GM21526 (cell line): ENCODE measurements around the gene ZNF35.
A peak's percentile ranks its signal among the peaks of the same experiment; 100 is the strongest.
"Not testable (repeated sequence)": the region's sequence is repeated elsewhere in the genome, so short reads cannot be mapped to it uniquely, and the experiment has no call there.

Experiments used
- ATAC-seq: cut with Tn5 transposase; IDR thresholded peaks from one replicate; pipeline ENCODE4 v1.9.1; 2021; ENCODE audit warnings: moderate library complexity; ENCODE audit not compliant: unreplicated experiment, low FRiP score

The ZNF35 gene

GRCh38 chr3:44648564-44649229 lies at the start of gene ZNF35:
TSS of gene ZNF35 (plus strand) at chr3:44648732. CDS start at chr3:44651068, 2,336 bp downstream.
- ATAC-seq: peak; percentile 94

- no peak for ATAC-seq
These were observed 46.8 kb upstream of the ZNF35 start for GRCh38 chr3:44601749-44602148.

GRCh38 chr3:44612678-44613077 lies 35.9 kb upstream of the ZNF35 start:
- no peak for ATAC-seq

GRCh38 chr3:44624749-44625480 lies 23.6 kb upstream of the ZNF35 start, which contains the start of gene ZNF197:
TSS of gene ZNF197 (plus strand) at chr3:44625036. CDS start at chr3:44629155, 4,119 bp downstream.
- peak; percentile 89 for ATAC-seq

- ATAC-seq: no peak
These were observed 19.8 kb upstream of the ZNF35 start for GRCh38 chr3:44628716-44629115.

- no peak for ATAC-seq
These were observed 16.3 kb upstream of the ZNF35 start for GRCh38 chr3:44632193-44632592.

- ATAC-seq: no peak
These were observed 6.2 kb upstream of the ZNF35 start for GRCh38 chr3:44642337-44642736.

GRCh38 chr3:44643024-44643423 lies 5.5 kb upstream of the ZNF35 start:
- ATAC-seq: no peak

- ATAC-seq: no peak
These were observed 761 bp upstream of the ZNF35 start for GRCh38 chr3:44647771-44648170.

- no peak for ATAC-seq
These were observed 1.2 kb downstream of the ZNF35 start for GRCh38 chr3:44649709-44650108.

- ATAC-seq: no peak
These were observed 5.5 kb downstream of the ZNF35 start for GRCh38 chr3:44654039-44654438.

- no peak for ATAC-seq
These were observed 10.5 kb downstream of the ZNF35 start for GRCh38 chr3:44659015-44659414.

GRCh38 chr3:44659434-44659833 lies 10.9 kb downstream of the ZNF35 start:
- no peak for ATAC-seq

- ATAC-seq: no peak
These were observed 12.7 kb downstream of the ZNF35 start for GRCh38 chr3:44661189-44661588.

- no peak for ATAC-seq
These were observed 16.6 kb downstream of the ZNF35 start for GRCh38 chr3:44665173-44665572.

- no peak for ATAC-seq
These were observed 17.8 kb downstream of the ZNF35 start for GRCh38 chr3:44666346-44666745.

- ATAC-seq: no peak
These were observed 21.2 kb downstream of the ZNF35 start for GRCh38 chr3:44669760-44670159.

GRCh38 chr3:44673466-44673865 lies 24.9 kb downstream of the ZNF35 start:
- ATAC-seq: not testable (repeated sequence)

GRCh38 chr3:44674211-44674610 lies 25.7 kb downstream of the ZNF35 start:
- no peak for ATAC-seq

- no peak for ATAC-seq
These were observed 30.1 kb downstream of the ZNF35 start for GRCh38 chr3:44678480-44679116.

GRCh38 chr3:44680921-44681455 lies 32.5 kb downstream of the ZNF35 start:
- ATAC-seq: no peak
